Right atrium auricular region (tissue), 2 donors: Measurements from ENCODE around the gene PCNX1. TPM values are rescaled to one million over a fixed set of nuclear protein-coding genes. Genes with fewer than 3 reads are reported as not detected.
"Not testable (repeated sequence)": the region's sequence is repeated elsewhere in the genome, so short reads cannot be mapped to it uniquely, and the experiment has no call there.

ENCODE experiments used
- DNase-seq: peaks from one replicate; pipeline ENCODE4 v3.0.0-alpha.2; 2019; ENCODE audit warnings: low spot score
- H3K27ac ChIP-seq, 2 donors: fragments of 200-600 bp; sonication (generic); 1 replicate in 1 of 2; 2 replicates in 1 of 2; pipeline ENCODE4 v1.5.1; 2016 to 2019
- H3K27me3 ChIP-seq, 2 donors: fragments of 200-600 bp; sonication (generic); one replicate each; pipeline versions ENCODE4 v1.5.1 to v1.6.0; 2017 to 2019
- H3K36me3 ChIP-seq: fragments of 200-600 bp; sonication (generic); one replicate; pipeline ENCODE4 v1.5.1; 2016
- H3K4me1 ChIP-seq, 2 donors: fragments of 200-600 bp; sonication (generic); one replicate each; pipeline versions ENCODE4 v1.5.1 to v1.6.0; 2017 to 2019
- H3K4me3 ChIP-seq, 2 donors: fragments of 200-600 bp; sonication (generic); 1 replicate in 1 of 2; 2 replicates in 1 of 2; pipeline ENCODE4 v1.5.1; 2017 to 2019; ENCODE audit warnings: mild to moderate bottlenecking in 1 of 2, moderate library complexity in 1 of 2
- H3K9me3 ChIP-seq, 2 donors: fragments of 200-600 bp; sonication (generic); one replicate each; pipeline ENCODE4 v1.5.1; 2019
- total RNA-seq, 2 donors: library from RNA; depleted of rRNA; stranded (reverse); fragments of >200 nt; gene quantifications; one replicate each; pipeline ENCODE4 v1.1.0, GENCODE V29; 2016
- TF ChIP-seq, protein P1 (sequence below), 2 donors: fragments of 200-600 bp; sonication (generic); IDR thresholded peaks; one replicate each; pipeline ENCODE4 v1.5.1; 2019; ENCODE audit warnings: antibody characterized with exemption in 2 of 2

PCNX1 gene
- total RNA-seq, result 10 to 100 TPM; 36.4 to 39.2 TPM

DNA sequence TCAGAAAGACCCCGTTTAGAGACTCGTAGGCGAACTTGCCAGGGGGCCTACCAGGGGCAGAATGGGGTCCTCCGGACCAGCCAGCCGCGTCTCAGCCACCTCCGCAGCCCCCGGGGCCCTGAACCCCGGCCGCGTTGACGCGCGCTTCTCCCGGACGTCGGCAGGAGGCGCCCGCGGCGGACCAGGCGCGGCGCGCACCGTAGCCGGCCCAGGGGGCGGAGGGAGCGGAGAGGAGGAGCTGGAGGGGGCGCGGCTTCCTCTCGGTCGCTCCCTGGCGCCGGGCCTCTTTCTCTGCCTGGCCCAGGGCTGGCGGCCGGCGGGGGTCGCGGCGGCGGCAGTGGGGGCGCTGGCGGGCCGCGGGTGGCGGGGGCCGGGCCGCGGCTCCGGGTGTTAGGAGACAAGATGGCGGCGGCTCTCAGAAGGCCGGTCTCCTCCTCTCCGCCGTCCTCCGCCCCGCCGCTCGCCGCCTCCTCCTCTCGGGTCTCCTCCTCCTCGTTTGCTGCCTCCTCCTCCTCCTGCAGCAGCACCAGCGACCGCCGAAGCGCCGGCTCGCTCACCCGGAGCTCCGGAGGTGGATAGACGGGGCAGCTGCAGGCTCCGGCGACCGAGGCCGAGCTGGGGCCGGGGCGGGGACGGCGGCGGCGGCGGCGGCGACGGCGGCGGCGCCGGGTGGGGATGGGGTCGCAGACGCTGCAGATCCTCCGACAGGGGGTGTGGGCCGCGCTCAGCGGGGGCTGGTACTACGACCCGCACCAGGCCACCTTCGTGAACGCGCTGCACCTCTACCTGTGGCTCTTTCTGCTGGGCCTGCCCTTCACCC is at the start of gene PCNX1:
Gene PCNX1, plus strand, starts transcription at position 284 of the 820 bp plus-strand sequence. Its CDS starts 392 bp downstream, at position 676.
- Histone ChIP-seq H3K27ac (peak within 1 kb of the TSS; percentile 94 to 96), H3K27me3 (no peaks in the 10 kb centered on the region), H3K4me1 (peaks cover 0 to 59% of the 10 kb centered on the region in 2 donors), H3K9me3 (no peaks in the 10 kb centered on the region), H3K36me3 (no peaks in the 10 kb centered on the region), H3K4me3 (peak within 1 kb of the TSS; percentile 92 to 93)
- peak; percentile 84 for DNase-seq
- TF ChIP-seq, protein P1, sequence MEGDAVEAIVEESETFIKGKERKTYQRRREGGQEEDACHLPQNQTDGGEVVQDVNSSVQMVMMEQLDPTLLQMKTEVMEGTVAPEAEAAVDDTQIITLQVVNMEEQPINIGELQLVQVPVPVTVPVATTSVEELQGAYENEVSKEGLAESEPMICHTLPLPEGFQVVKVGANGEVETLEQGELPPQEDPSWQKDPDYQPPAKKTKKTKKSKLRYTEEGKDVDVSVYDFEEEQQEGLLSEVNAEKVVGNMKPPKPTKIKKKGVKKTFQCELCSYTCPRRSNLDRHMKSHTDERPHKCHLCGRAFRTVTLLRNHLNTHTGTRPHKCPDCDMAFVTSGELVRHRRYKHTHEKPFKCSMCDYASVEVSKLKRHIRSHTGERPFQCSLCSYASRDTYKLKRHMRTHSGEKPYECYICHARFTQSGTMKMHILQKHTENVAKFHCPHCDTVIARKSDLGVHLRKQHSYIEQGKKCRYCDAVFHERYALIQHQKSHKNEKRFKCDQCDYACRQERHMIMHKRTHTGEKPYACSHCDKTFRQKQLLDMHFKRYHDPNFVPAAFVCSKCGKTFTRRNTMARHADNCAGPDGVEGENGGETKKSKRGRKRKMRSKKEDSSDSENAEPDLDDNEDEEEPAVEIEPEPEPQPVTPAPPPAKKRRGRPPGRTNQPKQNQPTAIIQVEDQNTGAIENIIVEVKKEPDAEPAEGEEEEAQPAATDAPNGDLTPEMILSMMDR (IDR thresholded peaks at IDR 0.05), result peak; percentile 90 to 95

DNA sequence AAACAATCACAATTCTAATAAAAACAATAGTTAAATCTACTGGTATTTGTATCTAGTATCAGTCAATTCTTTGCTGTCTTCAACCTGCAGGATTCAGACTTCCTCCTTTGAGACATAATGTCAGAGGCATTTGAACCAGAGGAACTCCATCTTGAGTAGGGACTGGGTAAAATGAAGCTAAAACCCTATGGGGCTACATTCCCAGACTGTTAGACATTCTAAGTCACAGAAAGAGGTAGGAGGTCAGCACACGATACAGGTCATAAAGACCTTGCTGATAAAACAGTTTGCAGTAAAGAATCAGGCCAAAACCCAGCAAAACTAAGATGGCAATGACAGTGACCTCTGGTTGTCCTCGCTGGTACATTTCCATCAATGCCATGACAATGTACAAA is 49.8 kb upstream of the PCNX1 start:
- TF ChIP-seq, protein P1 (IDR thresholded peaks at IDR 0.05), result no peak
- Histone ChIP-seq H3K27ac (no peak overlapping the region), H3K9me3 (no peaks in the 10 kb centered on the region), H3K4me3 (no peak overlapping the region), H3K27me3 (no peaks in the 10 kb centered on the region), H3K4me1 (no peaks in the 10 kb centered on the region), H3K36me3 (no peaks in the 10 kb centered on the region)
- no peak for DNase-seq

DNA sequence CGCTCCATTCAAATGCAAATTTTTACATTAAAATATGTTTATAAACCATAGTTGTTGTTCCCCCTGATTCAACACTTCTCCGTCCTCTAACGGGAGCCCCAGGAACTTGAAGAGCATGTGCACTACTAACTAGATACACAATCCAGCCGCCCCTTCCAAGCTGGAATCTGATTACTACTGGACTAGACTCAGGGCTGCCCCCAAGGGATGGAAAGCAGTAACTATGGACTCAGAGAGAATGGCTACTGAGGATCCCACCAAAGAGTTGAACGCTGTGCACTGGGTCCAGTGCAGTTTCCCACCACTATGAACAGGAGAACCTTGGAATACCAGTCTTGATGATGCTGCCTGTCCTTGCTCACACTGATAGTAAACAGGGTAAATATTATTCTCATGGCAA is 48.6 kb upstream of the PCNX1 start:
- H3K4me3 ChIP-seq, result no peak overlapping the region
- H3K4me1 ChIP-seq, result no peaks in the 10 kb centered on the region
- H3K27me3 ChIP-seq, result no peaks in the 10 kb centered on the region
- TF ChIP-seq, protein P1 (IDR thresholded peaks at IDR 0.05), result no peak
- no peaks in the 10 kb centered on the region for H3K9me3 ChIP-seq
- H3K36me3 ChIP-seq, result no peaks in the 10 kb centered on the region
- DNase-seq, result no peak
- H3K27ac ChIP-seq, result no peak overlapping the region

DNA sequence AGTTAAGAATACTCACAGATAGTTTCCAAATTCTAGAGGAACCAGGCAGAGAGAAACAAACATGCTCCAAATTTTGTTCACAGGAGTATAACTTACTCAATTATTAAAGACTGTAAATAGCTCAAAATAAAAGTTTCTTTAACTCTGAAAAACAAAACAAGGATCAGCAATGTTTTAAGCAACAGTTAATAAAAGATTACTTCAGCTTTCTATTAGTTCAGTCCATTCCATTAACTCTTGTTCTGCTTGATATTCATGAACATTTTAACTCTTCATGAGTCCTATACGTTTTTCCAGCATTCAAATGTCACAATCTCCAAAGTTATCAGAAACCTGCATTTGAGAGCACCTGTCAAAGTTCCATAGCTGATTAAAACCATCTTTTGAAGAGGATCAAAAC is 40.3 kb upstream of the PCNX1 start:
- not testable (repeated sequence) for H3K4me3 ChIP-seq, DNase-seq, H3K27me3 ChIP-seq, H3K36me3 ChIP-seq, H3K4me1 ChIP-seq, H3K27ac ChIP-seq
- peaks cover 0 to 17% of the 10 kb centered on the region in 2 donors for H3K9me3 ChIP-seq

DNA sequence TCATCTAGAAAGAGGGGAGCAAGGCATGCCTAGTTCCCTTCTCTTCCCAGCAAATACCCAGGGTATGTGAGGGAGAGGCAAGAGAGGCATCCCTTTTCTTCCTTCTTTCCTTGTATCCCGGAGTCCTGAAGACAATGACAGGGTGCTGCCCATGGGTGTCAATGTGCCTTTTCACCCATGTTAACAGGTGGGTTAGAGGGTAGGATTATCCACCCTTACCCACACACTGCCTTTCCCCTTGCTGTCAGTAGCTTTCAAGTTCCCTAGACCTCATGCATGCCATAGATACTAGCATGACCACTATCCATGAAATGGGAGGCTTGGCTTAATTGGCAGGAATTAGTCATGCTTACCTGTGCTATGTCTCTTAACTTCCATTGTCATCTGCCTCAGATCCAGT is 36.3 kb upstream of the PCNX1 start:
- TF ChIP-seq, protein P1 (IDR thresholded peaks at IDR 0.05), result no peak
- peaks cover 0 to 18% of the 10 kb centered on the region in 2 donors for H3K9me3 ChIP-seq
- H3K4me1 ChIP-seq, result no peaks in the 10 kb centered on the region
- no peak overlapping the region for H3K27ac ChIP-seq
- no peaks in the 10 kb centered on the region for H3K27me3 ChIP-seq
- no peak overlapping the region for H3K4me3 ChIP-seq
- no peak for DNase-seq
- no peaks in the 10 kb centered on the region for H3K36me3 ChIP-seq

DNA sequence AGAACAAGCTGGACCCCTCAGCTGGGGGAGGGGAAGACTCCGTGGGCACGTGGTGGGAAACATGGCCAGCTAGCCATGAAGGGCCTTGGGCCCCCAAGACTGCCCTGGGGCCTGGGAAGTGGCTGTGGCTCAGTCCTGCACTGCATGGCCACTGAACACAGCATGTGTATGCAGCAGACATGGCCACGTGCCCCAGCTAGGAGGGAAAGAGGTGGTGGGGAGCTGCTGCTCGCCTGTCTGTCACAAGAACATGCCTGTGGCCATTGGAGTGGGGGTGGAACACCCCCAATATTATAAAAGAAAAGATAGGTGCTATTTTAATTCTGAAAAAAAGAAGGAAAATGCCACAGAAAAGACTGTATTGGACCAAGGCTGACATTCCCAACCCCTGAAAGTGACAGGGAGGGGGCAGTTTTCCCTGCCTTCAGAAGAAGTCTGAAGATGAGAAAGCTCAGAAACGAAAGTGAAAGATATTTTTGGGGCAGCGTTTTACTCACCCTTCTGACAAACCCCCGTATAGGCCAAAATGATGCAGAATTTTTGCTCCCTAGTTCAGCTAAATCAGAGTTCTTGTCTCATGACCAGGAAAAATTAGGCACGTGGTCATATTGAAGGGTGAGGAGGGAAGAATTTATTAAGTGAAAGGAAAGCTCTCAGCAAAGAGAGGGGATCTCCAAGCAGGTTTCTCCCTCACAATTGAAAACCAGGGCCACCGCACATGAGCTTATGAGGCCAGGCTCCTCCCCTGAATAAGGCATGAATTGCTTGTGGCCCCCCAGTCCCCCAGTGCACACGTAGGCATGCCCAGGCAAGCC is 35.2 kb upstream of the PCNX1 start:
- no peaks in the 10 kb centered on the region for H3K36me3 ChIP-seq
- peaks cover 0 to 18% of the 10 kb centered on the region in 2 donors for H3K9me3 ChIP-seq
- no peaks in the 10 kb centered on the region for H3K27me3 ChIP-seq
- H3K4me3 ChIP-seq, result no peak overlapping the region
- no peaks in the 10 kb centered on the region for H3K4me1 ChIP-seq
- DNase-seq, result no peak
- TF ChIP-seq, protein P1 (IDR thresholded peaks at IDR 0.05), result no peak
- H3K27ac ChIP-seq, result no peak overlapping the region
